GM06990 (cell line): Measurements from ENCODE around the gene TICAM1.
A peak's percentile ranks its signal among the peaks of the same experiment; 100 is the strongest.
"Not testable (repeated sequence)": the region's sequence is repeated elsewhere in the genome, so short reads cannot be mapped to it uniquely, and the experiment has no call there.

Experiments
- DNase-seq: peaks from one replicate; pipeline ENCODE4 v3.0.0-alpha.2; 2011; ENCODE audit not compliant: insufficient read length; ENCODE audit errors: extremely low read depth
- H3K27me3 ChIP-seq: replicated peaks from 2 replicates; pipeline ENCODE4 v1.6.0; 2011; ENCODE audit warnings: low read length; ENCODE audit not compliant: control insufficient read depth, insufficient read depth
- H3K36me3 ChIP-seq: 2 replicates; pipeline ENCODE4 v1.5.1; 2011; ENCODE audit warnings: low read length; ENCODE audit not compliant: control insufficient read depth, insufficient read depth
- H3K4me3 ChIP-seq: replicated peaks from 2 replicates; pipeline ENCODE4 v1.5.1; 2011; ENCODE audit warnings: low read depth, mild to moderate bottlenecking, control low read depth, low read length
- CTCF ChIP-seq: IDR thresholded peaks from 2 replicates; pipeline ENCODE4 v1.5.1; 2011; ENCODE audit warnings: low read length, control low read depth, mild to moderate bottlenecking, inconsistent platforms; ENCODE audit not compliant: insufficient read depth, poor library complexity, severe bottlenecking

The TICAM1 gene

GRCh38 chr19:4830768-4831265 lies 695 bp downstream of the TICAM1 start:
- Histone ChIP-seq H3K36me3 (no peaks in the 10 kb centered on the region; the same call in 1 of the 2 replicates), H3K4me3 (peak overlapping the region; percentile 92), H3K27me3 (no peaks in the 10 kb centered on the region)
- no peak for DNase-seq
- TF ChIP-seq CTCF, result no peak

DNA sequence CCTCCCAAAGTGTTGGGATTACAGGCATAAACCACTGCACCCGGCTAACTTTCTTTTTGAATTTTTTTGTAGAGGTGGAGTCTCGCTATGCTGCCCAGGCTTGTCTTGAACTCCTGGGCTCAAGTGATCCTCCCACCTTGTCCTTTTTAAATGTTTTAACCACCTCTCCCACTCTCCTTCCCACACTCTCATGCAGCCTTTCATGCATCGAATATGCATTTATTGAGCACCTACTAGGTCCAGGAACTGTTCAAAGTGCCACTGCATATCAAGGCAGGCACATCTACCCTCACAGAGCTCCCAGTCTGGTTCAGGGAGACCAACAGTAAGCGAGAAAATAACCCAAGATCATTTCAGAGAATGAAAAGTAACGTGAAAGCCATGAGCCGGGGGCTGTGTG lies 1.2 kb downstream of the TICAM1 start:
- DNase-seq, result no peak
- H3K4me3 ChIP-seq, result peak overlapping the region; percentile 92
- no peaks in the 10 kb centered on the region for H3K27me3 ChIP-seq
- H3K36me3 ChIP-seq, result no peaks in the 10 kb centered on the region; the same call in 1 of the 2 replicates
- no peak for TF ChIP-seq CTCF

GRCh38 chr19:4829001-4829712 lies 2.4 kb downstream of the TICAM1 start:
- peak; percentile 46 for DNase-seq
- no peaks in the 10 kb centered on the region for H3K27me3 ChIP-seq
- peak overlapping the region; percentile 37 for H3K4me3 ChIP-seq
- TF ChIP-seq CTCF, result peak; percentile 42
- no peaks in the 10 kb centered on the region; the same call in 1 of the 2 replicates for H3K36me3 ChIP-seq

- no peaks in the 10 kb centered on the region; the same call in none of the 2 replicates for H3K36me3 ChIP-seq
- DNase-seq, result no peak
- no peak for TF ChIP-seq CTCF
Observed at GRCh38 chr19:4823577-4823976, 7.9 kb downstream of the TICAM1 start.

DNA sequence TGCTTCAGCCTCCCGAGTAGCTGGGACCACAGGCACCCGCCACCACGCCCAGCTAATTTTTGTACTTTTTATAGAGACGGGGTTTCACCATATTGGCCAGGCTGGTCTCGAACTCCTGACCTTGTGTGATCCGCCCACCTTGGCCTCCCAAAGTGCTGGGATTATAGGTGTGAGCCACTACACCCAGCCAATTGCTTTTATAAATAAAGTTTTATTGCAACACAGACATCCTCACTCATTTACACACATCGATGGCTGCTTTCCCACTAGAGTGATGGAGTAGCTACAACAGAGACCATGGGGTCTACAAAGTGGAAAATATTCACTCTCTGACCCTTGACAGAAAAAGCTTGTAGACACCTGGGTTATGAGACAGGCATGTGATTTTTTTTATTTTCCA lies 9.2 kb downstream of the TICAM1 start:
- DNase-seq, H3K36me3 ChIP-seq, H3K27me3 ChIP-seq, H3K4me3 ChIP-seq: not testable (repeated sequence)

More at GRCh38 chr19:4823577-4823976, 7.9 kb downstream of the TICAM1 start:
- H3K4me3 ChIP-seq, result no peak overlapping the region
- no peaks in the 10 kb centered on the region for H3K27me3 ChIP-seq

DNA sequence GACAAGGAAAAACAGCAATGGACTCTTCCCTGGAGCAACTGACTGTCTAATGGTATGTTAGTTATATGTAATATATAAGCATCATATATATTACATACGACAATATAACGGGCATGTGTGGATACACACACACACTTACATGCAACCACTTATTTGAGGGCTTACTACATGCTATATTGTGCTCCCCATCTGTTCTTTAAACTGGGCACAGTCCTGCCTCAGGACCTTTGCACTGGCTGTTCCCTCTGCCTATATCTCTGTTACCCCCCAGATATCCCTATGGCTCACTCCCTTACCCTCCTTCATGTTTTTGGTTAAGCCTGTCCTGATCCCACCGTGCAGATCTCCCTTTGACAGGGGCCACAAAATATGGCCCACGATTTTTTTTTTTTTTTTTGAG lies 10.2 kb downstream of the TICAM1 start:
- no peak for DNase-seq
- Histone ChIP-seq H3K36me3 (peaks cover 14% of the 10 kb centered on the region), H3K27me3 (no peaks in the 10 kb centered on the region), H3K4me3 (no peak overlapping the region)
- no peak for TF ChIP-seq CTCF
